AG09309 (cell line): ENCODE data around the gene CLEC16A.

Experiments used
- DNase-seq: peaks from one replicate; pipeline ENCODE4 v3.0.0-alpha.2; 2010; ENCODE audit warnings: low read depth
- H3K4me3 ChIP-seq: 2 replicates; pipeline ENCODE4 v1.5.1; 2011; ENCODE audit warnings: mild to moderate bottlenecking, low read depth, low read length, moderate library complexity; ENCODE audit not compliant: control insufficient read depth
- CTCF ChIP-seq: IDR thresholded peaks from 2 replicates; pipeline ENCODE4 v1.5.1; 2011; ENCODE audit warnings: mild to moderate bottlenecking, low read depth, low read length, inconsistent platforms; ENCODE audit not compliant: insufficient read depth, control insufficient read depth; ENCODE audit errors: missing control alignments

The CLEC16A gene

GRCh38 chr16:11205754-11206581 lies 261.6 kb downstream of the CLEC16A start:
- no peak for DNase-seq
- no peak for TF ChIP-seq CTCF
- no peak overlapping the region for H3K4me3 ChIP-seq

GRCh38 chr16:11207646-11208045 lies 263.3 kb downstream of the CLEC16A start:
- TF ChIP-seq CTCF, result no peak
- no peak for DNase-seq
- H3K4me3 ChIP-seq, result no peak overlapping the region

- DNase-seq, result no peak
- no peak overlapping the region for H3K4me3 ChIP-seq
- TF ChIP-seq CTCF, result no peak
Observed at GRCh38 chr16:11208916-11209665, 264.7 kb downstream of the CLEC16A start.

GRCh38 chr16:11210260-11210659 lies 265.9 kb downstream of the CLEC16A start:
- H3K4me3 ChIP-seq, result no peak overlapping the region
- no peak for TF ChIP-seq CTCF
- DNase-seq, result no peak

- DNase-seq, result no peak
- H3K4me3 ChIP-seq, result no peak overlapping the region
- TF ChIP-seq CTCF, result peak; percentile 15
Observed at GRCh38 chr16:11211061-11211976, 267.0 kb downstream of the CLEC16A start.
